NCI-H345 (cell line): ENCODE data around the gene TAF7L.
"Not testable (repeated sequence)": the region's sequence is repeated elsewhere in the genome, so short reads cannot be mapped to it uniquely, and the experiment has no call there.

ENCODE experiments used
- DNase-seq: peaks from one replicate; lab custom pipeline; 2025; lab: John Stamatoyannopoulos, UW

TAF7L gene

DNA sequence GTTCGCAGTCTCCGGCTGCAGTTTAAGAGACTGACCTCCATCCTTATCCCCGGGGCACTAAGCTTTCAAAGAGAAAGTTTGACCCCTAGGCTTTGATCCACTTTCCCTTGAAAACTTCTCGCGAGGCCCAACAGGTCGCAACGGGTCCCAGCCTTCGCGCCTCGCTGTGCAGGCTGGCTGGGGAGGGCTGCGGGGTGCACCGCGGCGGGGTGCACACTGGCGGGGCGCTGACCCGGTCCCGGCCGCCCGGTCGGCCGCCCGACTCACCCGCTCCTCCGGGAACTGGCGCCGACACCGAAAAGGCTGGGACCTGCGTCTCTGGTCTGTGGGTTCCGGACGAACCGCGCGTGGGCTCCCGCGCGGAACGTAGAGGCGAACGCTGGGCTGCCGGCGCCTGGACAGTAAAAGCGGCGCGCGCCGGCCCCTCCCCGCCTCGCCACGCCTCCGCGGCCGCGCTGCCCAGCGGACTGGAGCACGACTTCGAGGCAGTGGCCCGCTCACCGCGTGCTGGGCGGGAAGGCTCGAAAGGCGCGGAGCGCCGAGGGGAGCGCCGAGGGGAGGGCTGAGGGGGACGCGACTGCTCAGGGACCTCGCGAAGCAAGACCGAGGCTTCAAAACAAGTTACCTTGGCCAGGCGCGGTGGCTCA, at the start of gene TAF7L:
TAF7L (minus strand) TSS at position 378 of the 647 bp plus-strand sequence. CDS start 3,791 bp downstream, outside the sequence.
- no peak for DNase-seq

DNA sequence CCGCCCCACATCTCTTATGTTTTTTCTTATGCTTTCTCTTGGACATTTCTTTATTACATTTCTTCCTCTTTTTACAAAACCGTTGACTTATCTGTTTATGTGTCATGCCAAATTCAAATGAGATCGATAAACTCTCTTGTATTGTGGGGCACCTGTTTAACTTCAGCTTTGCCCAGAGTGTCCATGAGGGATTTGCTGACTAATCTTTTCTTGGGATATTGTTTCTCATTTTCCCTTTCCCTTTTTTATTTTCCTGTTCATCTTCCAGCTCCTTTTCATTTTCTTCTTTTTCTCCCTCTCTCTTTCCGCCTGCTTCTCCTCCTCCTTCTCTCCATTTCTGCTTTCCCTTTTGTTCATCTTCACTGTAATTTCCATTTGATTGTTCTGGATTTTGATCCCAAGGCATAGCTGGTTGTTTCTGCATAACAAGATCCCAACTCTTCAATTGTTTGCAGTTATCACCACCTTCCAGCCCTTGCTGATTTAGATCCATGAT, 46.7 kb upstream of the TAF7L start:
- no peak for DNase-seq

DNA sequence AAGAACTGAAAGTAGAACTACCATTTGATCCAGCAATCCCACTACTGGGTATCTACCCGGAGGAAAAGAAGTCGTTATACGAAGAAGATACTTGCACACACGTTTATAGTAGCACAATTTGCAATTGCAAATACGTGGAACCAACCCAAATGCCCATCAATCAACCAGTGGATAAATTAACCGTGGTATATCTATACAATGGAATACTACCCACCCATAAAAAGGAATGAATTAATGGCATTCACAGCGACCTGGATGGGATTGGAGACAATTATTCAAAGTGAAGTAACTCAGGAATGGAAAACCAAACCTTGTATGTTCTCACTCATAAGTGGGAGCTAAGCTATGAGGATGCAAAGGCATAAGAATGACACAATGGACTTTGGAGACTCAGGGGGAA, 43.2 kb upstream of the TAF7L start:
- not testable (repeated sequence) for DNase-seq

GRCh38 chrX:101326600-101326999, 35.5 kb upstream of the TAF7L start:
- not testable (repeated sequence) for DNase-seq

GRCh38 chrX:101303790-101304189, 12.7 kb upstream of the TAF7L start:
- DNase-seq: no peak

GRCh38 chrX:101295603-101296002, 4.5 kb upstream of the TAF7L start:
- not testable (repeated sequence) for DNase-seq

DNA sequence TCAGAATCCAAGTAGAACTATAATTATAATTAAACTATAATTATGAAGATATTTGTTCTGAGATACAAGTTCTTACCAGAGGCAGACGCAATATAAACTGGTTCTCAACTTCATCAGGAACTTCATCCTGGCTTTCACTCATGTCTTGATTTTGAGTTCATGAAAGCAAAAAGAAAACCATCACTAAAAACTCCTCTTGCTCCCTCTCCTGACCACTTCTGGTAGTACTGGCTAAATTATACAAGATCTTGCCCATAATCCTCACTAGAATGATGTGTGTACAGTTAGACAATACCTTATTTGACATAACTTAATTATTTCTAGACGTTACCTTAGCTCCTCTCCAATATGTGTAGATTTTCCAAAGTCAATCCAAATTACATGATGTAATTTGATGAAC, 3.7 kb downstream of the TAF7L start:
- DNase-seq: peak; percentile 3

DNA sequence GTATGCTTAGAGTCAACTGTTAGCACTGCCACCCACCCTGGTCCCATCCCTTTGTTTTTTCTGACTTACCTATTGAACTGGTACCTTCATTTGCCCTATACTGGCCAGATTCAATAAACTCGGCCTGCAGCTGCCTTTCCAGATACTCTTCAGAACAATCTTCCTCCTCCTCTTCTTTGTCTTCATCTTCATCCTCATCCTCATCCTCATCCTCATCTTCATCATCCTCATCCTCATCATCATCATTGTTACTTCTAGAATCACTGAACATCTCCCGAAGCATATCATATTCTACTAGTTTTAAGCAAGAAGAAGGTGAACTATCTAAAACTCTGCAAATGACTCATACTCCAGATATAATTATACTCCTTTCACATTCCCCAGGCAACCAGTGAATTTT, 14.9 kb downstream of the TAF7L start:
- DNase-seq: no peak

DNA sequence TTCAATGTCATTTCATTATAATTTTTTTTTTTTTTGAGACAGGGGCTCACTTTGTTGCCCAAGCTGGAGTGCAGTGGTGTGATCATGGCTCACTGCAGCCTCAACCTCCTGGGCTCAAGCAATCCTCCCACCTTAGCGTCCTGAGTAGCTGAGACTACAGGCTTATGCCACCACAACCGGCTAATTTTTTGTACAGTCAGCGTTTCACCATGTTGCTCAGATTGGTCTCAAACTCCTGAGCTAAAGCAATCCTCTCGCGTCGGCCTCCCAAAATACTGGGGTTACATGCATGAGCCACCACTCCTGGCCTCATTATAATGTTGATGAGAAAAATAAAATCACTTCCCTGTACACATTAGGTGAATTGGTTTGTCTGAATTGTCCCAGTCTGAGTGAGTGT, 16.9 kb downstream of the TAF7L start:
- DNase-seq: no peak

GRCh38 chrX:101265869-101266428, 25.2 kb downstream of the TAF7L start:
- DNase-seq: no peak

DNA sequence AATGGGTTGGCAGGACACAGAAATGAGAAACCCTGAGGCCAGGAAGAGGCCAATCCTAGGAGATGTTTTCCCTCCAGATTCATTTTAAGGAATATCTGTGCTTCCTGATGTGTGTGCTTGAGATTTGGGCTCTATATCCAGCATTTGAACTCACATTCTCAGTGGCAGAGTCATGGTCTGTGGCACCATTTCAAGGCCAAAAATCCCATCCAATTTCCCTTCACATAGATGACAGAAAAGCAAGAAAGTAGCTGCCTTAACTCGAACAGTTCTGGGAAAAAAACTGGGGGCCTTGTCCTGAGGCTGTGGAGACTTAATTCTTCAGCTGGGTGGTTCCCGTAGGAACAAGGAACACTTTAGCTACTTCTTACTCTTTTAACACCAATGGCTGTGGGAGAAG, 27.4 kb downstream of the TAF7L start:
- DNase-seq: no peak

DNA sequence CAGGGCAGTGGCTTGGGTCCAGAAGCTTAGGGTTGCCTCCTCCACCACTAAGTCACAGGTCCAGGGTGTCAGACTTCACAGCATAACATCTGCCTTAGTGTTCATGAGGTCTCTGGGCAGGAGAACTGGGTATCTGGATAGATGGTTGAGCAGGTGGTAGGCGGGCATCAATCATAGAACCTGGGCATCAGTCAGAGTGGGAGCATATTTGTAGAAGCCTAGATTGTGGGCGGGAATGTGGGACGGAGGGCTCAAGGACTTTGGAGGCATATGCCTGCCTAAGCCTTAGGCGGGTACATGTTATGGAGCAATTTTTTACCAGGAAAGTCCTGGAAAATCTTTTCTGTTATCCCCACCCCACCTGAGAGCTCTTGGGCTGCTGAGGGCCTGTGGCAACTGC, 28.5 kb downstream of the TAF7L start:
- no peak for DNase-seq

- no peak for DNase-seq
These were observed 30.7 kb downstream of the TAF7L start for GRCh38 chrX:101260435-101260834.

DNA sequence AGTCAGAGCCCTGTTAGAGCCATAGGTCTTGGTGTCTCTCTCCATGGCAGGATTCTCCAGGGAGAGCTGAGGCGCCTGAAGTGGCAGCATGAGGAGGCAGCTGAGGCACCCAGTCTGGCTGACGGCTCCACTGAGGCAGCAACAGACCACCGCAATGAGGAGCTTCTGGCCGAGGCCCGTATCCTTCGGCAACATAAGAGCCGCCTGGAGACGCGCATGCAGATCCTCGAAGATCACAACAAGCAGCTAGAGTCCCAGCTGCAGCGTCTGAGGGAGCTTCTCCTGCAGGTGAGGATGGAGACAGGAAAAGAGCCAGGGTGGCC, 32.9 kb downstream of the TAF7L start:
- no peak for DNase-seq

DNA sequence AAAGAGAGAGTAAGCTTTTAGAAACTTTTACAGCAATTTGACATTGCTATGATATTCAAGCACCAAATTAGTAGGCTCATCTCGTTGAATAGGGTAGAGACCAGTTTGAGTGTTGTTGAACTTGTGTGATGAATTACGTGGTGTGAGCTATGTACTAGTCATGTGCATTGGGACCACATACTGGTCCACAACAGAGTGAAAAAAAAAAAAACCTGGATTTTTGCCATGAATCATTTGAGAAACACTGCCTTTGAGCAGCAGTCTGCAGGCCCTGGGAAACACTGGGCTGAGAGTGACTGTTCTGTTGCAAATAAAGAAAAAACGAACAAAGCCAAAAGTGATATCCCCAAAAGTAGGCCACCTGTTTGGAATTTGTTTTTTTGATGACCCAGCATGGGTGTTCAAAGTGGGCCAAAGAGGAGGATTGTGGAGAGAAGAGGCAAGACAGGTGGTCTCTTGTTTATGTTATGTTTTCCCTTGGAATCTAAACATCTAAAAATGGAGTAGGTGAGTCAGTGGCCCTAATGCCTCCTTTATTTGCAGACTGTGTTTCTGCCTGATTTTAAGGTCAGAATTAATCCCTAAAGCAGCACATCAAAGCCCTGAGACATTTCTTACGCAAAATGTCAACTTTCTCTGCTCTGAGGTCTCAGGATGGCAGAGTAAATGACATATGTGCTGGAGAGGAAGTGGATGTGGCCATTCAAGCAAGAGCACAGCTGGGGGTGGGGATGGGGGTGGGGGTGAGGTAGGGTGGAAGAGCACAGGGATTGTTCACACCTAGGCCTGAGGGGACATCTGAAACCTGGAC, 33.5 kb downstream of the TAF7L start:
- DNase-seq: peak; percentile 3

DNA sequence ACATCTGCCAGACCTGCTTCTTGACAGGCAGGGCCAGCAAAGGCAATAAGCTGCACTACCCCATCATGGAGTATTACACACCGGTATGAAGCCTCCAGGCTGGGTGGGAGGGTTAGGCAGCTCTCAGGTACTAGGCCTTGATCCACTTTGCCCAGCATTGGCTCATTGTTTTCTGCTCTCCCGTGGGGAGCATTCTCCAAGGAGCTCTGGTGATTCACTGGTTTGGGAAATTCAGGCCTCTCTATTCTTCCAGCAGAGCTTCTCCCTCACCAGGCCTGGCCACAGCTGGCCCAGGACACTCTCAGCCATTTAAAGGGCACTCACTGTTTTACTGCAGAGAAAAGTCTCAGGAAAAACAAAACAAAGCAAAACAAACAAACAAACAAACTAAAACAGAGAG, 38.5 kb downstream of the TAF7L start:
- no peak for DNase-seq

GRCh38 chrX:101241531-101241930, 49.6 kb downstream of the TAF7L start:
- DNase-seq: no peak

DNA sequence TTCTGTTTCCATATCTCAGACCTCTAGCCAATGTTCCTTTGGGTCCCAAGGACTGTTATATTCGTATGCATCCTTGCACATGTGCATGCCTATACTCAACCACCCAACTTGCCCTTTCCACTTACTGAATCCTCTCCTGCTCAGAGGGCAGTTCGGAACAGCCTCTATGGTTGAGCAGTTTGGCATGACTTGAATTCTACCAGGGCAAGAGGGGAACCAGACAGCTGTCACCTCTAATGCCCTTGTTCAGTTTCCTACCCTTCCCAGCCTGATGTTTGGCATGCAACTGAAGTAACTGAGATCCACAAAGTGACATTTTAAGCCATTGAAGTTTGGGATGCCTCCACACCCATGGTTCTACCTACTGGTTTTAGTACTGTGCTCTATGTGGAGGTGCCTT, 54.1 kb downstream of the TAF7L start:
- no peak for DNase-seq

- no peak for DNase-seq
These were observed 58.8 kb downstream of the TAF7L start for GRCh38 chrX:101232316-101232715.

GRCh38 chrX:101231080-101231479, 60.1 kb downstream of the TAF7L start:
- DNase-seq: no peak

GRCh38 chrX:101230636-101231035, 60.5 kb downstream of the TAF7L start:
- DNase-seq: no peak

- DNase-seq: no peak
These were observed 62.0 kb downstream of the TAF7L start for GRCh38 chrX:101229170-101229569.

GRCh38 chrX:101223226-101223625, 67.9 kb downstream of the TAF7L start:
- DNase-seq: no peak
